NCI-H2107 (cell line): ENCODE results near the gene LAMTOR1.
A peak's percentile ranks its signal among the peaks of the same experiment; 100 is the strongest.

ENCODE experiments used
- DNase-seq: peaks from one replicate; lab custom pipeline; 2025; lab: John Stamatoyannopoulos, UW

LAMTOR1 gene

GRCh38 chr11:72081184-72081644, 21.9 kb downstream of the LAMTOR1 start:
- no peak for DNase-seq

GRCh38 chr11:72080326-72081183, 22.5 kb downstream of the LAMTOR1 start, which contains the start of the genes LRRC51 and NUMA1:
Gene LRRC51 (plus strand): TSS chr11:72080850. CDS start chr11:72089084, 8,234 bp downstream.
Gene NUMA1 (minus strand): TSS chr11:72080542. CDS start chr11:72035943, 44,599 bp downstream.
- peak; percentile 99 for DNase-seq

GRCh38 chr11:72079819-72080325, 23.2 kb downstream of the LAMTOR1 start:
- DNase-seq: no peak

GRCh38 chr11:72078477-72078876, 24.6 kb downstream of the LAMTOR1 start:
- DNase-seq: no peak

GRCh38 chr11:72075756-72076155, 27.3 kb downstream of the LAMTOR1 start:
- no peak for DNase-seq

- DNase-seq: no peak
Measured at GRCh38 chr11:72075109-72075508, 28.0 kb downstream of the LAMTOR1 start.

GRCh38 chr11:72072348-72072747, 30.7 kb downstream of the LAMTOR1 start:
- no peak for DNase-seq

GRCh38 chr11:72070491-72070890, 32.6 kb downstream of the LAMTOR1 start:
- DNase-seq: no peak

GRCh38 chr11:72069787-72070251, 33.3 kb downstream of the LAMTOR1 start:
- DNase-seq: no peak

GRCh38 chr11:72069200-72069599, 33.9 kb downstream of the LAMTOR1 start:
- no peak for DNase-seq

- no peak for DNase-seq
Measured at GRCh38 chr11:72067676-72068075, 35.4 kb downstream of the LAMTOR1 start.

- no peak for DNase-seq
Measured at GRCh38 chr11:72067266-72067665, 35.8 kb downstream of the LAMTOR1 start.

- no peak for DNase-seq
Measured at GRCh38 chr11:72066855-72067254, 36.2 kb downstream of the LAMTOR1 start.

- DNase-seq: no peak
Measured at GRCh38 chr11:72061739-72062396, 41.2 kb downstream of the LAMTOR1 start.

GRCh38 chr11:72058416-72059034, 44.6 kb downstream of the LAMTOR1 start:
- DNase-seq: no peak

GRCh38 chr11:72048766-72049460, 54.2 kb downstream of the LAMTOR1 start:
- no peak for DNase-seq
